Liver (tissue), 3 donors: Measurements from ENCODE around the gene GYPB.
"Not testable (repeated sequence)": the region's sequence is repeated elsewhere in the genome, so short reads cannot be mapped to it uniquely, and the experiment has no call there.

Experiments used
- ATF3 ChIP-seq: IDR thresholded peaks from 2 replicates; pipeline ENCODE4 v1.6.1; 2016; ENCODE audit warnings: antibody characterized with exemption
- CTCF ChIP-seq: fragments of 150-350 bp; IDR thresholded peaks from 2 replicates; pipeline ENCODE4 v1.5.1; 2017; ENCODE audit warnings: improper control_type of control experiment, low read depth, low read length; ENCODE audit not compliant: missing input control
- GABPA ChIP-seq, 2 donors: IDR thresholded peaks in 1 of 2; conservative IDR thresholded peaks in 1 of 2; 2 replicates each; pipeline ENCODE4 v1.6.1; 2016; ENCODE audit warnings: antibody characterized with exemption in 2 of 2, mild to moderate bottlenecking in 1 of 2, moderate library complexity in 1 of 2
- HNF4G ChIP-seq: IDR thresholded peaks from 2 replicates; pipeline ENCODE4 v1.6.1; 2016; ENCODE audit warnings: antibody characterized with exemption
- MAX ChIP-seq: IDR thresholded peaks from 2 replicates; pipeline ENCODE4 v1.6.1; 2016; ENCODE audit warnings: antibody characterized with exemption
- NR2F2 ChIP-seq: IDR thresholded peaks from 2 replicates; pipeline ENCODE4 v1.6.1; 2016; ENCODE audit warnings: antibody characterized with exemption
- RAD21 ChIP-seq, 2 donors: IDR thresholded peaks; 2 replicates each; pipeline ENCODE4 v1.6.1; 2016; ENCODE audit warnings: antibody characterized with exemption in 2 of 2, mild to moderate bottlenecking in 2 of 2
- REST ChIP-seq: IDR thresholded peaks from 2 replicates; pipeline ENCODE4 v1.6.1; 2016; ENCODE audit warnings: antibody characterized with exemption, mild to moderate bottlenecking
- RXRA ChIP-seq, 2 donors: IDR thresholded peaks; 2 replicates each; pipeline ENCODE4 v1.6.1; 2017 to 2018; ENCODE audit warnings: antibody characterized with exemption in 2 of 2, mild to moderate bottlenecking in 1 of 2
- SP1 ChIP-seq: IDR thresholded peaks from 2 replicates; pipeline ENCODE4 v1.6.1; 2018; ENCODE audit warnings: antibody characterized with exemption, mild to moderate bottlenecking
- TAF1 ChIP-seq: conservative IDR thresholded peaks from 2 replicates; pipeline ENCODE4 v1.6.1; 2016; ENCODE audit warnings: antibody characterized with exemption, mild to moderate bottlenecking
- YY1 ChIP-seq: IDR thresholded peaks from 2 replicates; pipeline ENCODE4 v1.6.1; 2016; ENCODE audit warnings: antibody characterized with exemption, mild to moderate bottlenecking
- ZBTB33 ChIP-seq: IDR thresholded peaks from 2 replicates; pipeline ENCODE4 v1.6.1; 2016; ENCODE audit warnings: antibody characterized with exemption
- donor health status: healthy.
- donor health status: healthy.

GRCh38 chr4:144032580-144032979 lies 13.4 kb upstream of the GYPB start:
- not testable (repeated sequence) for TF ChIP-seq MAX; CTCF; REST; ZBTB33; GABPA (IDR thresholded peaks at IDR 0.05 in 1 of 2, conservative IDR thresholded peaks at IDR 0.05 in 1 of 2); TAF1; ATF3; RAD21 (IDR thresholded peaks at IDR 0.05); SP1; HNF4G; NR2F2; YY1; RXRA (IDR thresholded peaks at IDR 0.05)
